Activated CD4-positive, alpha-beta T cell treated with anti-CD3 and anti-CD28 coated beads, Interleukin-2, amount 50 U/mL, for 24 hours (primary cell): ENCODE data around the gene TSPAN9.
A peak's percentile ranks its signal among the peaks of the same experiment; 100 is the strongest.

Experiments
- DNase-seq, 2 donors: peaks; one replicate each; pipeline ENCODE4 v3.0.0-alpha.2; 2020; ENCODE audit warnings: low read depth in 1 of 2, low spot score in 1 of 2

The TSPAN9 gene, protein sequence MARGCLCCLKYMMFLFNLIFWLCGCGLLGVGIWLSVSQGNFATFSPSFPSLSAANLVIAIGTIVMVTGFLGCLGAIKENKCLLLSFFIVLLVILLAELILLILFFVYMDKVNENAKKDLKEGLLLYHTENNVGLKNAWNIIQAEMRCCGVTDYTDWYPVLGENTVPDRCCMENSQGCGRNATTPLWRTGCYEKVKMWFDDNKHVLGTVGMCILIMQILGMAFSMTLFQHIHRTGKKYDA

DNA sequence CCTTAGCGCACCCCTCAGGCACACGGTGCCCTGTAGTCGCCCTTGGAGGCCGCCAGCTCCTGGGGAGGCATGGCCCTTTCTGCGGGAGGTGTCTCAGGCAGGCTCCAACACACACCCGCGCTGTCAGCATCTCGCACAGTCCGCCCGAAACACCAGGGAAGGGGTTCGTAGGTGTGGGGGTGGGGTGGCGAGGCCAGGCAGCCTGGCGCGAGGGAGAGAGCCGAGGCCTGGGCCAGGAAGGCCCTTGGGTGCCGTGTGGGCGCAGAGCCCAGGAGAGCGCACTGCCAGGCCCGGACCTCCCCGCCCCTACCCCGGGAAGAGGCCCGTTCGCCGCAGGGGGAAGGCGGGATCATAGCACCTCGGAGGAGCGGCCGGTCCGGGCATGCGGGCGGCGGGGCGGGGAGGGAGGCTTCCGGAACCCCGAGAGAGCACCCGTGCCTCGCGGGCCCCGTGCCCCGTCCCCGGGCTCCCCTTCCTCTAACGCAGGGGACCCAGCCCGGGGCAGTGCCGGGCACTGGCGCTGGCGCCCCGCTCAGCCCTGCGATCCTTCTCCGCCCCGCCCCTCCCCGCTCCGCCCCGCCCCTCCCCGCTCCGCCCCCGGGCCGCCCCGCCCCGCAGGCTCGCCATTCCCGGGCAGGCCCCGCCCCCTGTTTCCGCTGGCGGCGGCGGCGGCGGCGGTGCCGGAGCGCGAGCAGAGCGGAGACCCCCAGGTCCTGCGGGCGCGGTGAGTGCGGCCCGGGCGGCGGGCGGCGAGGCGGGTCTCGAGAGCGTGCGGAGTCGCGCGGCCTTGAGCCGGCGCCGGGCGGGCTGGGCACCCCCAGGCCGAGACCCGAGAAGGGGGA lies at the start of gene TSPAN9:
TSS of gene TSPAN9 (plus strand) at position 650 of the 842 bp plus-strand sequence. CDS start 123,815 bp downstream, outside the sequence.
- DNase-seq, result peak; percentile 30 to 51

DNA sequence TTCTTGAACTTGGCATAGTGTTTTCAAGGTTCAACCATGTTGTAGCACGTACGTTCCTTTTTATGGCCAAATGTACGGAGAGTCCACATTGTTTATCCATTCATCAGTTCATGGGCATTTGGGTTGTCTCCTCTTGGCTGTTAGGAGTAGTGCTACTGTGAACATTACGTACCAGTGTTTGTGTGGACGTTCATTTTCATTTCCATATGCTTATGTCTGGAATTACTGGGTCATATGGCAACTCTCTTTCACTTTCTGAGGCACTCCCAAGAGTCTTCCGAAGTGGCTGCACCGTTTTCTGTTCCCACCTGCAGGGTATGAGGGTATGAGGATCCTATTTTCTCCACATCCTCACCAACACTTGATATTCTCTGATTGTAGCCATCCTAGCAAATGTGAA lies 49.1 kb upstream of the TSPAN9 start:
- no peak for DNase-seq

DNA sequence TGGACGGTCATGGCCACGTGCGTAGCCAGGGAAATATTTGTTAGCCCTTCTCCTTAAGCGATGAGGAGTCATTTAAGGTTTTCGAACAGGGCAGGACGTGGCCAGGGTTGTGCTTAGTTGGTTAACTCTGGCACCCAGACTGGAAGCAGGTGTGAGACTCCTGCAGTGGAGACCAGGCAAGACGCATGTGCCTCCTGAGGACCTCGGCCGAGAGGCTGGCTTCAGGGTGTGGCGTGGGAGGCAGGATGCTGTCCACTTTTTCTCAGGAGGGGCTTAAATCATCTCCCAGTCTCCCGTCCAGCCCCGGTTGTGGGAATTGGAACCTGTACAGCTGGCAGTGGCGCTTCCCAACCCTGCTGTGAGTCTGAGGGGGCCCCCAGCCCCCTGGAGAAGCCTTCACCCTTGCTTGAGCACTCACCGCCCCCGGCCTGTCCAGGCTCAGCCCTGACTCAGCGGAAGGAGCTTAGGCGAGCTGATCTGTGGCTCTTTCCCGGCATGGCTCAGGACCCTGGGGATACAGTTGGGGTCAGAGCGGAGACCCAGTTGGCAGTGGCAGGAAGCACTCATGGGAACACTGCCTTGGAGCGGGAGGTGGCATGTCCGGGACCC lies 46.3 kb upstream of the TSPAN9 start:
- DNase-seq, result no peak

DNA sequence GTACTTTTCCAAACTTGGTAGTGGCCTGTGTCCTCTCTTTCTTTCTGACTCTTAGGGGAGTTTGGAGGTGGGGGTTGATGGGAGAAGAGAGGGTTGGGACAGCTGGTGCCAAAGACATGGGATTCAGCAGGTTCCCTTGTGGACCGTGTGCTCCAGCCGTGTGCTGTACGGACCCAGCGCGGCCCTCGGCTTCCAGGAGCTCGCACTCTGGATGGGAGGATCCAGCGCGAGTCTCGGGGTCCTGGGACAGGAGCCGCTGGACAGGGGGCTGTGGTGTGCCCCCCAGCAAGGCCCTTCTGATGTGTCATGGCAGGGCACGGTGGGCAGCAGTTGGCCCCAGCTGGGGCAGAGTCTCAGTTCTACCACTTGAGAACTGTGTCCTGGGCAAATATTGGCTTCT lies 45.0 kb upstream of the TSPAN9 start:
- DNase-seq, result no peak

DNA sequence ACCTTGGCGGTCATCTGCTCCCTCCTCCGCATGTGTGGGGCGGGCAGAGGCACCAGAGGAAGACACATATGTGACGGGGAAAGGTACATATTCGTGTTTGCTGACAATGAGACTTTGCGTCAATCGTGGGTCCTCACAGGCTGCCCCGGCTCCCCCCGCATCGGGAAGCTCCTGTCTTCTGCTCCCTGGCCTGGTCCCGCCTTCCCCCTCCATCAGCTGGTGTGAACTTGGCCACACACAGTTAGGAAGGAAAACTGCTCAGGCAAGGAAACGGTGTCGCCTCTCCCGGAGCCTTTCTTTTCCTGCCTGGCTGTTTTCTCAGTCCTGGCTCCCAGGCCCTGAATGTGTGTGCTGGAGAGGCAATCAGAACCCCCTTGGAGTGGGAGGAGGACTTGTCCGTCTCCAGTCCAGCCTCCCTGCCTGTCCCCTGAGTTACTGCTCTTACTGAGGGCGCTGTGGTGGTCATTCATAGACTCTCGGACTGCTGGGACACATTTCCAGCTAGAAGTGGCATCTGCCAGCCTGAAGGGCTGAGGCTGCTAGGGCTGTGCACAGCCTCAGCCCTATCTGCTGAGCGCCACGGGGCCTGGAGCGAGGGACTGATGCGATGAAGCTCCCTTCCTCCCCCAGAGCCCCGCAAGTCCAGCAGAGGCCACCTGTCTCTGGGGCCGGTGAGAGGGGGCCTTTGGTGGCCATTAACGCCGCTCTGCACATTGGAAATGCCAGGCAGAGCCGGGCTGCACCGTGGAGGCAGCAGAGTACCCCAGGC lies 44.2 kb upstream of the TSPAN9 start:
- DNase-seq, result no peak

DNA sequence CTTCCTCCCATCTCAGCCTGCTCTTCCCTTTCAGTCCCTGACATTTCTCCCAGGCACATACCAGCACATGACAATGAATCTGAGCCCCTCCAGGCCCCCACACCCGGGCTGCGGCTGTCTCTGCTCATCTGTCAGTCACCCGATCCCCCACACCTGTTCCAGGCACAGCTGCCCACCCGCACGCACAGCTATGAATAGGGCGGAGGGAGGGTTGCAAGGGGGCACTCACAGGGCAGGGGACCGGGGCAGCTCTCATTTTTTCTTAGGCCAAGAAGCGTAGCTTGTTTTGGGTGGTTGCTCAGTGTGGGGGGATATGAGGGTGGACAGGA lies 43.7 kb upstream of the TSPAN9 start:
- DNase-seq, result no peak

DNA sequence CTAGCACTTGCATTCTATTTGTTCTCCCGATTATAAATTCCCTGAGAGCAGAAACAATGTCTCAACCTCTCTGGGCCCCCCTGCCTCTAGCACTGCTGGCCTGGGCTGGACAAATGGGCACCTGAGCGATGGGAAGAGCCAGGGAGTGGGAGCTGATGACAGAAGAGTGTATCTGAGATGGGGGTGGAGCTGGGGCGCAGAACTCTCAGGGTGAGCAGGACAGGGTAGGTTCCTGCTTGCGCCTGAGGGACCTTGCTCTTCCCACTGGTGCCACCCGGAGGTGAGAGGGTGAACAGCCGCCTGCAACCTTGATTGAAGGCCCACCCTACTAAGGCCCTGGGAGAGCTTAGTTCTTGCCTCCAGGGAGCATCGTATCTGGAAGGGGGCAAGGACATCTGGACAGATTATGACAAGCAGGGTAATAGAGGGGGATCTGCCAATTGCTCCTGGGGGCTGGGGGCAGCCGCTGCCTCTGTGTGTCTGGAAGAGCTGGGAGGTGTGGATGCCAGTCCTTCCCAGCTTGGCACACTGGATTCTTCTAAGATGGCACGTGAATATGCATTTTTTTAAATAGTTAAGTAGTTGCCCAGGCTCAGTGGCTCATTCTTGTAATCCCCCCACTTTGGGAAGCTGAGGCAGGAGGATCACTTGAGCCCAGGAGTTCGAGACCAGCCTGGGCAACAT lies 43.0 kb upstream of the TSPAN9 start:
- peak in 1 of 2 donors; percentile 14 for DNase-seq

DNA sequence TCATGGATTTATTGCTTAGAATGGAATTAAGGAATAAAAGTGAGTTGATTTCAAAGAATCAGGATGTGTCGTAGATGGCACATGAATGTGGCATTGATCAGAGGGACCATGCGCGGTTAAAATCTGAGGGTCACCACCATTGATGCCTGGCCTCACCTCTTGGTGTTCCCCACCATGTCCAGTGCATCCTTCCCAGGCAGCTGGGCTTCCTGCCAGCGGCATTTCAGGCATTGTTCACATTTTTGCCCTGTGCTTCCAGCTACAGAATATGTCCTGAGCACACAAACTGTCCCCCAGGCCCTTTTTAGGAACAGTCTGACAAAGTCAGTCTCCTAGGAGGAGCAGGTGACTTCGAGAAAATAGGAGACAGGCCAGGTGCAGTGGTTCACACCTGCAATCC lies 42.0 kb upstream of the TSPAN9 start:
- no peak for DNase-seq

DNA sequence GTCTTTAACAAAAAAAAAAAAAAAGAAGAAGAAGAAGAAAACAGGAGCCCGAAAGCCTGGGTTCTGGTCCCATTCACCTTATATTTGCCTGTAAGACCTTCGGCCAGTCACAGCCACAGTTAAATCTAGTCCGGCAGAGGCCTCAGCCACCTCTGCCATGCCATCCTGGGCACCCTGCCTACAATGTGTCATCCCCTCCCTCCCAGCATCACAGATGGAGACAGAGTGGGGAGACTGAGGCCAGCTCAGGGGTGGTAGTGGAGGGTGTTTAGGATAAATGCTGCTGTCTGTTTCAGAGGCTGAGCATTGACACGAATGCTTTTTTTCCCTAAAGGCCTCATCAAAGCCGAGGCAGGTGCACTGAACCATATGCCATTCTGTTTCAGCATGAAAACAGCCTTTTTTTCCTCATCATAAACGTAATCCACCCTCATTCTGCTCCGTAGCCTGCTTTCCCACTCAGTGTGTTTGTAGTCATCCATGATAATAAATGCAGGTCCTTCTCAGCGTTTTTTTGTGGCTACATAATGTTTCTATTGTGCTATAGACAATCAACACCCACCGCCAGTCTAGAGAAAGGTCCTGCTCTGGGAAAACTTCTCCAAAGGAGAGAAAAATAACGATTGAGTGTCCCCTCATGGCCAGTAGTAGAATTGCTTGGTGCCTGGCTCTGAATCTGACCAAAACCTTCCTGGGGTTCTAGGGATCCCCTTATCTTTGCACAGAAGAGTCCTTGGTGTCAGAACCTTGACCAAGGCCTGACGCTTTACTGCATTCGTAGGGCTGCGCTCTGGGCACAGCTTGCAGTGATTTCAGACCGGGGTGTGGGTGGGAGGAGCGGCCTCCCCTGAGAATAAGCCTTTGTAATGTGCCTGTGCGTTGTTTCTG lies 41.1 kb upstream of the TSPAN9 start:
- no peak for DNase-seq

DNA sequence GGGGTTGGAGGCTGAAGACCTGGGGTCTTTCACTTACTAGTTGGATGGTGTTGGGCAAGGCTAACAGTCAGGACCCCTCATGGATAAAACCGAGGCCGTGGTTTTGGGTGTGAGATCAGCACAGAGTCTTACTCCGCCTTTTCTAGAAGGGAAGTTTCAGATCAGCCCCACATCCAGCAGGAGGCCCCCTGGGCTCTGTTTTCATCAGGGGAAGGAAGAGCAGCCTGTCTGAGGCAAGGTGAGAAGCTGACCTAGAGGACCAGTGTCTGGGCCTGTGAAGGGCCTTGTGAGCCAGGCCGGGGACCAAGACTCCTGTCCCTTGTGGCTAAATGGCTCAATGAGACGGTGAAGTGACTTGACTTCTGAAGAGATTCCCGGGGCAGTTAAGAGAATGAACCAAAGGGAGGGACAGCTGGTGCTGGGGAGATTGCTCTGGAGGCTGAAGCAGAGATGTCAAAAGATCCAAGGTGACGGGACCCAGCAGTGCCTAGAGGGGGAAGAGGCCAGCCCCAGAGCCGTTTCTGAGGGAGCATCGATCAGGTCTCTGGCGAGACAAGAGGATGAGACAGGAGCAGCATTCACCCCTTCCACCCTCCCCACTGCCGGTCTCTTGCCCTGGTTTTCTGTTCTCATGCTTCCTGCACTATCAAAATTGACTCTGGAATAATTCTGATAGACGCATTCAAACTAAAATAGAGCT lies 40.1 kb upstream of the TSPAN9 start:
- DNase-seq, result no peak

DNA sequence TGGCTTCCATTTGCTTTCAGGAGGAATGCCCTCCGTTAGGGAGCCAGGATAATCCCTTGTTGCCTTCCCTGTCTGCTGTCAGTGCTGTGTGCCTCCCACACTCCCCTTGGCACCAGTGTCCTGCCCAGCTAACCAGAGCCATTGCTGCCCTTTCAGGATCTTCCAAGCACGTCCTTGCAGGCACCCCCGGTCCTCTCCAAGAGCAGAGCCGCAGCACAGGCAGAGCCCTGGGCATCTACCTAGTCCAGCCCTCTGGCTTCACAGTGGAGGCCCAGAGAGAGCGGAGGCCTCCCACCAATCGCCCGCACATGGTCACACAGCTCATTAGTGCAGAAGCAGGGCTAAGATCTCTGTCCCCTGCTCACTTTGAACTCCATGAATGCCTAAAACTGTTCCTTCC lies 39.0 kb upstream of the TSPAN9 start:
- DNase-seq, result no peak

DNA sequence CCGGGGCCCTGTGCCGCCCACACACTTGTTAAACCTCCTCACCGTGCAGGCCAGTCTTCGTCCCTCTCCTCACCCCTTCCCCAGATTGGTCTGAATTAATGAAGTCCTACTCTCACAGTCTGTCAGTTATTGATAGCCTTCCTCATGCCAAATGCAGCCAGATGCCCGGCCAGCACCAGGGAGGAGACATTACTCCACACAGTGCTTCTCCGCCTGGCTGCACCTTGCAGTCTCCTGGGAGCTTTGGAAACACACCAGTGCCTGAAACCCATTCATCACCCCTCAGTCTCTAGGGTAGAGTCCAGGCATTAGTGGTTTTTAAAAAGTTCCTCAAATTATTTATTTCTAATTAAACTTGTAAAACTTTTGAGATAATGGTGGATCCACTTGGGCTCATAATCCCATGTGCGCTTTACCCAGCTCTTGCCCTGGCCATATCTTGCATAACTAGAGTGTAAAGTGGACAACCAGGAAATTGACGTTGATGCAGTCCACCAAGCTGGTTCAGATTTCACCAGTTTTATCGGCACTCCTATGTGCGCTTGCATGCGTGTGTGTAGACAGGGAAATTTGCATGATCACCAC lies 38.2 kb upstream of the TSPAN9 start:
- no peak for DNase-seq

DNA sequence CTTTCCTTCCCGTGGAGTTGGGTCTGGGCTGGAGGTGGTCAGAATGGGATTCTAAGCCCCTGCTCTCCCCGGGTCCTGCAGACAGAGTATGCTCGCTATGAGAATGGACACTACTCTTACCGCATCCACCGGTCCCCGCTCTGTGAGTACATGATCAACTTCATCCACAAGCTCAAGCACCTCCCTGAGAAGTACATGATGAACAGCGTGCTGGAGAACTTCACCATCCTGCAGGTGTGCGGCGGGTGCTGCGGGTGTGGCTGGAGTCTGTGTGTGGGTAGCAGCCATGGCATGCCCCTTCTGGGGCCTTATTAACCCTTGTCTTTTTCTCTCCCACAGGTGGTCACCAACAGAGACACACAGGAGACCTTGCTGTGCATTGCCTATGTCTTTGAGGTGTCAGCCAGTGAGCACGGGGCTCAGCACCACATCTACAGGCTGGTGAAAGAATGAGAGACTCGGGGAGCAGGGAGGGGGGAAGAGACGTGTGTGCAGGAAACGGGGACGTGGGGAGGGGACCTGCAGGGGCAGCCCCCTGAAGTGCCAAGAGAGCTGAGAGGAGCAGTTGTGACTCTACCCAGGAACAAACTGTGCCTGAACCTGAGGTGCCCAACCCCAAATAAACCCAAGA lies 37.0 kb upstream of the TSPAN9 start:
- no peak for DNase-seq

DNA sequence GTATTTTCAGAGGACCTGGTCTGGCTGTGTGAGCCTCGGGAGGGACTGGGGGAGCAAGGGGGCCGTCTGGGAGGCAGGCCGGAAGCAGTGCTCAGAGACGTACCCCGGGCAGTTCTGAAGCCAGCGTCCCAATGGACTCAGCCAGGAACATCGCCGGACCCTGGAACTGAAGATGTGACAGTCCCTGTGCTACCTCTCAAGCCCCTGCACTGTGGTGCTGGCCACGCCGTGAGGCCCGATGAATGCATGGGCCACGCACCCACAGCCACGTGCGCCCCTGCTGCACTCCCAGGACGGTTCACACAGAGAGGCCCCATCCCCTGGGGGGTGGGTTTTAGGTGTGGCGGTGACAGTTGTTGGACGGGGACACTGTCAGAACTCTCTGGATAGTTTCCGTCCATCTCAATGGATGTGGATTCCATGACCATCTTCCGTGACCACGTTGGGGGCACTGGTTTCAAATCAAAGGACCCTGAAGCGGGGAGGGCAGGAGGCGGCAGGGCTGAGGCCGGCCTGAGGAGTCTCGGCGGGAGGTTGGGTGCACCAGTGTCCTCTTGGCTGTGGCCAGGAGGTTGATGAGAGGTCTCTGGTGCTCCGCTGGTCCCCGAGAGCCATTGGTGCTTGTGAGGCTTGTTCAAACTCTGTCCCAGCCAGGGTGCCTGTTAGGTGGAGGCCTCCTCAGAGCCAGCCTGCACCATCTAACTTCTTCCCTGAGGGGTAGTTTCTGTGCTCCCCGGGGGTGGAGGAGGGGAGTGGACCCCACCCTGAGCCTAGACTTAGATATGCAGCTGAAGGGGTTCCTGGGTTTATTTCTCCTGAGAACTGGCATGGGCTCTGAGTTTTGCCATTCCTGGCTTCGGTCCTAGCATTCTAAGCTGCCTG lies 36.3 kb upstream of the TSPAN9 start:
- DNase-seq, result no peak

DNA sequence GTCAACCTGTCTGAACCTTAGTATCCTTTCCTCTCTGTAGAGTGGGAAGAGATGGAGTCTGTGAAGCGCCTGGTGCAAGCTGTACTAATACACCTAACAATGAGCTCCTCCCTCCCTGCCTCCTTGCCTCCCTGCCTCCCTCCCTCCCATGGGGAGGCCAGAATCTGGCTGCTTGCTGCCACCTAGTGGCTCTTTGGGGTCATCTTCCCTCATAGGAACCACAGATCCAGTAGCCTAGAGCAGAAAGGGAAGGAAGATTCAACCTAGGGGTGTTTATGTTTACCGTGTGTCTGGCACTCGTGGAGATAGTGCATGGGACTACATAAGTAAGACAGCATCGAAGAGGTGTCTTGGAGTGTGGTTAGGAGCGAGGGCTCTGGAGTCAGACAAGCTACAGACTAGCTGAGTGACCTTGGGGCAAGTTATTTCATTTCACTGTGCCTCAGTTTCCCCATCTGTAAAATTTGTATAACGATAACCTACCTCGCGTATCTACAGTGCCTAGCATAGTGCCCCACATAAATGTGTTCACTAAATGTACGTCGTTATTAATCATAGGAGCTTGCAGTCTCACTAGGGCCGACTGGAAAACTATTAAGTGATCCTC lies 35.5 kb upstream of the TSPAN9 start:
- peak; percentile 13 to 31 for DNase-seq

DNA sequence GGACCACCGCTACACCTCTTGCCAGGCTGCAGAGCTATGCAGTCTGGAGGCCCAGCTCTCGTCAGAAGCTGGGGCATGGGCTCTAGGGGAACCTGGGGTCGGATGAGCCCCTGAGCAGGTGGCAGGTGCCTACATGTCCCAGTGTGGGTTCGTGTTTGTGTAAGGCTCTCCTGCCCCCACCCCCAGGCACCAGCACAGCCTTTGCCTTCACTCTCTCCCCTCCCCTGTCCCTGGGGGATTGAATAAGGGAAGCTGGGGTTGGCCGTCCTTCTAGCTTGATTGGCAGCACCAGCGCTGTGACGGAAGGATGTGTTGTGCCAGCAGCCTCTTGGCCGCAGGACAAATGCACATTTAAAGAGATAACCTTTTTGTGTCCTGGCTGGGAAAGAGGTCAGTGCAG lies 34.8 kb upstream of the TSPAN9 start:
- DNase-seq, result no peak

DNA sequence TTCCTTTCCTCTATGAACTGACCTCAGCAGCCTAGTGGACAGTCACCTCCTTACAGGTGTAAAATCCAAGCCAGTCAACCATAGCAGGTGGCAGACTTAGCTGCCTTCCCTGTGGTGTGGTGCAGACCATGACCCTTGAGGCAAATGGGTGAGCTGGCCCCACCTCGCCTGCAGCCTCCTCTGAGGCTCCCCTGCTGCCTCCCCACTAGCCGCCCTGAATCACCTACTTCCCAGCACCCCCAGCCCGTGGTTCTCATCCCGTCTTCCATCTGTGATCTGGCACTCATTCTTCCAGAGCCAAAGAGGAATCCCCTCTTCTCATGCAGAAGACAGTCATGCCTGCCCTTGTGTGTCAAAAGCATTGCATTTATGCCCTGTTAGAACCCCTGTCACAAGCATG lies 34.4 kb upstream of the TSPAN9 start:
- no peak for DNase-seq
